K562 (cell line): ENCODE data around the gene UBA3. TPM values are rescaled to one million over a fixed set of nuclear protein-coding genes. Genes with fewer than 3 reads are reported as not detected.

Experiments used
- FOXJ2 ChIP-seq: fragments of 200-800 bp; sonication (Bioruptor generic); IDR thresholded peaks from 2 replicates; pipeline ENCODE4 v1.6.1; 2016; ENCODE audit warnings: missing genetic modification characterization, missing compliant biosample characterization
- JUND ChIP-seq, 2 experiments: IDR thresholded peaks; 2 replicates in 1 of 2; 3 replicates in 1 of 2; pipeline ENCODE4 v1.6.1; 2011; ENCODE audit warnings: borderline replicate concordance in 2 of 2, low read depth in 2 of 2, low read length in 2 of 2, improper control_type of control experiment in 1 of 2, missing biosample characterization in 1 of 2, missing genetic modification characterization in 1 of 2, missing genetic modification reagents in 1 of 2
- MAFK ChIP-seq: IDR thresholded peaks from 2 replicates; pipeline ENCODE4 v1.6.1; 2011; ENCODE audit warnings: low read length, improper control_type of control experiment
- MIER1 ChIP-seq: fragments of 450-650 bp; IDR thresholded peaks from 2 replicates; pipeline ENCODE4 v1.6.1; 2016; ENCODE audit warnings: antibody characterized with exemption, mild to moderate bottlenecking, low read depth
- NONO ChIP-seq, 2 experiments: fragments of 200-400 bp in 1 of 2; fragments of 450-650 bp in 1 of 2; formaldehyde crosslinking in 1 of 2; IDR thresholded peaks; 2 replicates each; pipeline ENCODE4 v1.6.1; 2017; ENCODE audit warnings: low read depth in 2 of 2, mild to moderate bottlenecking in 2 of 2, moderate library complexity in 2 of 2, low read length in 1 of 2
- PCBP2 ChIP-seq: fragments of 200-400 bp; formaldehyde crosslinking; IDR thresholded peaks from 2 replicates; pipeline ENCODE4 v1.6.1; 2018; ENCODE audit warnings: low read length, low read depth, mild to moderate bottlenecking, moderate library complexity; ENCODE audit not compliant: poor library complexity, severe bottlenecking
- POLR2B ChIP-seq: fragments of 450-650 bp; IDR thresholded peaks from 2 replicates; pipeline ENCODE4 v1.6.1; 2018; ENCODE audit warnings: low read depth; ENCODE audit not compliant: partially characterized antibody
- SMAD2 ChIP-seq: fragments of 150-350 bp; IDR thresholded peaks from 2 replicates; pipeline ENCODE4 v1.6.1; 2014; ENCODE audit warnings: low read depth, mild to moderate bottlenecking, low read length
- SMARCA5 ChIP-seq: fragments of 450-650 bp; IDR thresholded peaks from 2 replicates; pipeline ENCODE4 v1.6.1; 2016
- SRF ChIP-seq, 2 experiments: fragments of 250-450, 450-650 bp in 1 of 2; sonication (Bioruptor Pico) in 1 of 2; sonication (generic) in 1 of 2; formaldehyde crosslinking; IDR thresholded peaks; 2 replicates each; pipeline versions ENCODE4 v1.5.0 to v1.5.1; 2020 to 2022; ENCODE audit warnings: mild to moderate bottlenecking in 1 of 2, missing genetic modification reagents in 1 of 2
- TCF7L2 ChIP-seq: fragments of 150-350 bp; IDR thresholded peaks from 2 replicates; pipeline ENCODE4 v1.6.1; 2016; ENCODE audit warnings: low read depth, mild to moderate bottlenecking, low read length, moderate library complexity
- ZNF212 ChIP-seq: fragments of 450-650 bp; formaldehyde crosslinking; IDR thresholded peaks from 2 replicates; pipeline ENCODE4 v1.4.0; 2020; ENCODE audit warnings: mild to moderate bottlenecking
- ZNF347 ChIP-seq: fragments of 450-650 bp; formaldehyde crosslinking; IDR thresholded peaks from 2 replicates; pipeline ENCODE4 v1.4.0; 2020; ENCODE audit warnings: low read depth, mild to moderate bottlenecking, moderate library complexity
- polyA plus RNA-seq, 8 experiments: library from polyadenylated mRNA; depleted of rRNA in 4 of 8; stranded (reverse) in 5 of 8; unstranded in 3 of 8; fragments of >200 nt; fragmentation: Nextera tagmentation in 2 of 8; fragmentation: Illumina TruSeq in 1 of 8; extraction: Ambion mirVana in 2 of 8; extraction: Trizol in 1 of 8; gene quantifications; 2 replicates each; pipeline versions ENCODE4 v1.2.1 to v1.2.3, GENCODE V29; 2011 to 2014; ENCODE audit warnings: inconsistent platforms in 1 of 8, missing spikeins in 1 of 8
- total RNA-seq, 7 experiments: library from RNA; depleted of rRNA in 6 of 7; stranded (reverse); fragments of >200 nt in 6 of 7; fragmentation: Illumina TruSeq in 2 of 7; extraction: Trizol in 2 of 7; gene quantifications; 2 replicates each; pipeline versions ENCODE4 v1.2.1 to v1.2.3, GENCODE V29; 2011 to 2021; ENCODE audit warnings: low replicate concordance in 1 of 7
- TF ChIP-seq, protein P1 (sequence below): fragments of 450-650 bp; conservative IDR thresholded peaks from 2 replicates; pipeline ENCODE4 v1.6.1; 2016; ENCODE audit warnings: missing genetic modification characterization, low read depth, mild to moderate bottlenecking, control low read depth, missing compliant biosample characterization
- TF ChIP-seq, protein P2 (sequence below): fragments of 450-650 bp; IDR thresholded peaks from 2 replicates; pipeline ENCODE4 v1.6.1; 2016; ENCODE audit warnings: low read depth
- TF ChIP-seq, protein P3 (sequence below): fragments of 200-800 bp; sonication (Bioruptor generic); IDR thresholded peaks from 2 replicates; pipeline ENCODE4 v1.6.1; 2017; ENCODE audit warnings: missing genetic modification characterization, missing compliant biosample characterization

Gene UBA3
- total and polyA plus RNA-seq, 9 of the 15 experiments (the other 6 are each of a cell fraction or from before 2014, with no cell fraction given), result 23.2 to 80.0 (median 38.6) TPM

DNA sequence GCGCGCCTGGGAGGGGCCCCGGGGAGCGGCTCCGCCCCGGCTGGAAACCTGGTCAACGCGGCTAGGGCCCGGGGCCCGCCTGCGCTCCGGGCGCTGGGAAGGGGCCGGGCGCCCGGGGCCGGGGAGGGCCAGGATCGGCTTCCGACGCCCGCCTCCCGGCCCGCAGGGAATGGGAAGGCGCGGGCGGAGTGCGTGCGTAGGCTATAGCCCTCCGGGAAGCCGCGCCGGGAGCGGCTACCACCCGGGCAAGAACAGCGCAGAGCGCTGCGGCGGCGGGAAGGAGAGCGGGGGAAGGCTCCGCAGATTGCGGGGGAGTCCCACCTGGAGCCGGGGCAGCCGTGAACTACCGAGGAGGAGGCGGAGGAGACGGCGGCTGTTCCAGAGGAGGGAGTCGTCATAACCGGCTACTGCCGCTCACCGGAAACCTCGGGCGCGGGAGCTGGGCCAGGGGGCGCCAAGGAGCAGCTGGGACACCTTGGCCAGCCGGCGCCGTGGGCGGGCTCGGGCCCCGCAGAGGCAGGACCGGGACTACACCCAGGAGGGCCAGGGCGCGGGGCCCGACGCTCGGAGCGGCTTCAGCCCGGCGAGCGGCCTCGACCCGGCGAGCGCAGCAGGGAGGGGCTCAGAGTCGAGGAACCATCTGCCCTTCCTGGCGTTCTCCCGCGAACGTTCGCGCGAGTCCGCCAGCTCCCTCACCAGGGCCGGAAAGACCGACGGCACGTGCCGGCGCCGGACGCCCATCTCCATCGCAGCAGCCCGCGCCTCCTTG, 66.7 kb downstream of the UBA3 start, which contains the start of gene EOGT (continued):
- TF ChIP-seq, protein P1, sequence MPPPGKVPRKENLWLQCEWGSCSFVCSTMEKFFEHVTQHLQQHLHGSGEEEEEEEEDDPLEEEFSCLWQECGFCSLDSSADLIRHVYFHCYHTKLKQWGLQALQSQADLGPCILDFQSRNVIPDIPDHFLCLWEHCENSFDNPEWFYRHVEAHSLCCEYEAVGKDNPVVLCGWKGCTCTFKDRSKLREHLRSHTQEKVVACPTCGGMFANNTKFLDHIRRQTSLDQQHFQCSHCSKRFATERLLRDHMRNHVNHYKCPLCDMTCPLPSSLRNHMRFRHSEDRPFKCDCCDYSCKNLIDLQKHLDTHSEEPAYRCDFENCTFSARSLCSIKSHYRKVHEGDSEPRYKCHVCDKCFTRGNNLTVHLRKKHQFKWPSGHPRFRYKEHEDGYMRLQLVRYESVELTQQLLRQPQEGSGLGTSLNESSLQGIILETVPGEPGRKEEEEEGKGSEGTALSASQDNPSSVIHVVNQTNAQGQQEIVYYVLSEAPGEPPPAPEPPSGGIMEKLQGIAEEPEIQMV (tag), result no peak
- TF ChIP-seq ZNF347 (CRISPR knock-in tag), result no peak
- no peak for TF ChIP-seq MIER1
- TF ChIP-seq POLR2B, result no peak
- no peak for TF ChIP-seq PCBP2
- no peak for TF ChIP-seq SRF (CRISPR knock-in tag; IDR thresholded peaks at IDR 0.05)
- no peak for TF ChIP-seq SMAD2
- TF ChIP-seq NONO (IDR thresholded peaks at IDR 0.05; ENCODE audit: low read depth in 2 of 2, low read length in 1 of 2), result peak; percentile 65 to 77; a peak in 3 of 4 replicates
- no peak for TF ChIP-seq TCF7L2
- TF ChIP-seq JUND (IDR thresholded peaks at IDR 0.05; ENCODE audit: borderline replicate concordance, low read depth, low read length), result no peak; the same call in 1 of the 2 replicates
- TF ChIP-seq JUND (tag; IDR thresholded peaks at IDR 0.05; ENCODE audit: borderline replicate concordance, low read depth, low read length), result peak; percentile 16; the same call in 1 of the 3 replicates
- TF ChIP-seq ZNF212, result 0 out of 2 replicates have a peak, but pooled peaks have one; percentile 43
- TF ChIP-seq, protein P2, sequence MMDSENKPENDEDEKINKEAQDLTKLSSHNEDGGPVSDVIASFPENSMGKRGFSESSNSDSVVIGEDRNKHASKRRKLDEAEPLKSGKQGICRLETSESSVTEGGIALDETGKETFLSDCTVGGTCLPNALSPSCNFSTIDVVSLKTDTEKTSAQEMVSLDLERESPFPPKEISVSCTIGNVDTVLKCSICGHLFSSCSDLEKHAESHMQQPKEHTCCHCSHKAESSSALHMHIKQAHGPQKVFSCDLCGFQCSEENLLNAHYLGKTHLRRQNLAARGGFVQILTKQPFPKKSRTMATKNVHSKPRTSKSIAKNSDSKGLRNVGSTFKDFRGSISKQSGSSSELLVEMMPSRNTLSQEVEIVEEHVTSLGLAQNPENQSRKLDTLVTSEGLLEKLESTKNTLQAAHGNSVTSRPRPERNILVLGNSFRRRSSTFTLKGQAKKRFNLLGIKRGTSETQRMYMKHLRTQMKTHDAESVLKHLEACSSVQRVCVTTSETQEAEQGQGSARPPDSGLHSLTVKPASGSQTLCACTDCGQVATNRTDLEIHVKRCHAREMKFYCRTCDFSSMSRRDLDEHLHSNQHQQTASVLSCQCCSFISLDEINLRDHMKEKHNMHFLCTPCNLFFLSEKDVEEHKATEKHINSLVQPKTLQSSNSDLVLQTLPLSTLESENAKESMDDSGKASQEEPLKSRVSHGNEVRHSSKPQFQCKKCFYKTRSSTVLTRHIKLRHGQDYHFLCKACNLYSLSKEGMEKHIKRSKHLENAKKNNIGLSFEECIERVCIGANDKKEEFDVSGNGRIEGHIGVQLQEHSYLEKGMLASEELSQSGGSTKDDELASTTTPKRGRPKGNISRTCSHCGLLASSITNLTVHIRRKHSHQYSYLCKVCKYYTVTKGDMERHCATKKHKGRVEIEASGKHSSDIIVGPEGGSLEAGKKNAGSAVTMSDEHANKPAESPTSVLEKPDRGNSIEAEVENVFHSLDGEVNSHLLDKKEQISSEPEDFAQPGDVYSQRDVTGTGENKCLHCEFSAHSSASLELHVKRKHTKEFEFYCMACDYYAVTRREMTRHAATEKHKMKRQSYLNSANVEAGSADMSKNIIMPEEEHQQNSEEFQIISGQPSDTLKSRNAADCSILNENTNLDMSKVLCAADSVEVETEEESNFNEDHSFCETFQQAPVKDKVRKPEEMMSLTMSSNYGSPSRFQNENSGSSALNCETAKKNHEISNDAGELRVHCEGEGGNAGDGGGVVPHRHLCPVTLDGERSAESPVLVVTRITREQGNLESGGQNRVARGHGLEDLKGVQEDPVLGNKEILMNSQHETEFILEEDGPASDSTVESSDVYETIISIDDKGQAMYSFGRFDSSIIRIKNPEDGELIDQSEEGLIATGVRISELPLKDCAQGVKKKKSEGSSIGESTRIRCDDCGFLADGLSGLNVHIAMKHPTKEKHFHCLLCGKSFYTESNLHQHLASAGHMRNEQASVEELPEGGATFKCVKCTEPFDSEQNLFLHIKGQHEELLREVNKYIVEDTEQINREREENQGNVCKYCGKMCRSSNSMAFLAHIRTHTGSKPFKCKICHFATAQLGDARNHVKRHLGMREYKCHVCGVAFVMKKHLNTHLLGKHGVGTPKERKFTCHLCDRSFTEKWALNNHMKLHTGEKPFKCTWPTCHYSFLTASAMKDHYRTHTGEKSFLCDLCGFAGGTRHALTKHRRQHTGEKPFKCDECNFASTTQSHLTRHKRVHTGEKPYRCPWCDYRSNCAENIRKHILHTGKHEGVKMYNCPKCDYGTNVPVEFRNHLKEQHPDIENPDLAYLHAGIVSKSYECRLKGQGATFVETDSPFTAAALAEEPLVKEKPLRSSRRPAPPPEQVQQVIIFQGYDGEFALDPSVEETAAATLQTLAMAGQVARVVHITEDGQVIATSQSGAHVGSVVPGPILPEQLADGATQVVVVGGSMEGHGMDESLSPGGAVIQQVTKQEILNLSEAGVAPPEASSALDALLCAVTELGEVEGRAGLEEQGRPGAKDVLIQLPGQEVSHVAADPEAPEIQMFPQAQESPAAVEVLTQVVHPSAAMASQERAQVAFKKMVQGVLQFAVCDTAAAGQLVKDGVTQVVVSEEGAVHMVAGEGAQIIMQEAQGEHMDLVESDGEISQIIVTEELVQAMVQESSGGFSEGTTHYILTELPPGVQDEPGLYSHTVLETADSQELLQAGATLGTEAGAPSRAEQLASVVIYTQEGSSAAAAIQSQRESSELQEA, result no peak
- TF ChIP-seq, protein P3, sequence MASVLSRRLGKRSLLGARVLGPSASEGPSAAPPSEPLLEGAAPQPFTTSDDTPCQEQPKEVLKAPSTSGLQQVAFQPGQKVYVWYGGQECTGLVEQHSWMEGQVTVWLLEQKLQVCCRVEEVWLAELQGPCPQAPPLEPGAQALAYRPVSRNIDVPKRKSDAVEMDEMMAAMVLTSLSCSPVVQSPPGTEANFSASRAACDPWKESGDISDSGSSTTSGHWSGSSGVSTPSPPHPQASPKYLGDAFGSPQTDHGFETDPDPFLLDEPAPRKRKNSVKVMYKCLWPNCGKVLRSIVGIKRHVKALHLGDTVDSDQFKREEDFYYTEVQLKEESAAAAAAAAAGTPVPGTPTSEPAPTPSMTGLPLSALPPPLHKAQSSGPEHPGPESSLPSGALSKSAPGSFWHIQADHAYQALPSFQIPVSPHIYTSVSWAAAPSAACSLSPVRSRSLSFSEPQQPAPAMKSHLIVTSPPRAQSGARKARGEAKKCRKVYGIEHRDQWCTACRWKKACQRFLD, result no peak
- TF ChIP-seq MAFK, result no peak
- TF ChIP-seq SMARCA5, result no peak
- no peak for TF ChIP-seq FOXJ2 (tag)
